ENCODE data around the gene NAPB. TPM values are rescaled to one million over a fixed set of nuclear protein-coding genes. Genes with fewer than 3 reads are reported as not detected.

NAPB gene
- total RNA-seq, 1 experiment from 2014 or later: 9.4 TPM

DNA sequence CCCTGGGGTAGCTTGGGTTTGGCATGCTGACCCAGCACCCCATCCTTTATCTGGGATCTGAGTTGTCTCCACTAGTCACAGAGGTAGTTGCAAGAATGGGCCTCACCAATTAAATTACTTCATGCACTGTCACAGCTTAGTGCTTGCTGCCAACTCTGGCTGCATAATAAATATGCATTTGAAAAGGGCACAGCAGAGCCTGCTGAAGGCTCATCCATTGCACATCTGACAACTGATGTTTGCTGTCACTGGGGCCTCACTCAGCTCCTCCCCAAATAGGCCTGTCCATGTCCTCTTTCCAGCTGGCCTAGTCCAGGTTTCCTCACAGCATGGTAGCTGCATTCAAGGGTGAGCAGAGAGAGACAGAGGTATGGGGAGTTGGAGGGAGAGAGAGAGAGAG is 84.0 kb downstream of the NAPB start:
- in situ Hi-C loops (cut with HindIII; ENCODE audit: low pct_unique_long_range_greater_than_20kb, low sequenced_read_pairs): no loop called here

GRCh38 chr20:23336476-23336875 is 84.8 kb downstream of the NAPB start:
- in situ Hi-C loops (cut with HindIII; ENCODE audit: low pct_unique_long_range_greater_than_20kb, low sequenced_read_pairs): no loop called here
- DNase-seq (ENCODE audit: low read depth, low spot score): no peak

More for the DNA sequence above, 84.0 kb downstream of the NAPB start:
- no peak for DNase-seq (ENCODE audit: low read depth, low spot score)

DNA sequence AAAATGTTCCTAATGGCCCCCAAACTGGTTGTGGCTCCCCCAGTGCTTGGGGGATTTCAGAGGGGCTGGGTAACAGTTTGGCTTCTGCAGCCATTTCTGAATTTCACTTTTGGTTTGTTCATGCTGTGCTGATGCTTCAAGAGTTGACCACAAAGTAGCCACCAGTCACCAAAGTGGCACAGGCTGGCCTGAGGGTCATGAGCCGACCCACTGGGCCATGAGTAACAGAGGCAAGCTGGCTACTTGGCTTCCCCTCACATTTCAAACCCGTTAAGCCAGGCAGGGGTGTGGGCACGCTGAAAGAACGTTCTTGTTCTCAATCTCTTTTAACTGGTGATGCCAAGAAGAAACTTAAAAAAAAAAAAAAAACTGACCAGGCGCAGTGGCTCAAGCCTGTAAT is 85.8 kb downstream of the NAPB start:
- DNase-seq (ENCODE audit: low read depth, low spot score): no peak
- in situ Hi-C loops (cut with HindIII; ENCODE audit: low pct_unique_long_range_greater_than_20kb, low sequenced_read_pairs): no loop called here

DNA sequence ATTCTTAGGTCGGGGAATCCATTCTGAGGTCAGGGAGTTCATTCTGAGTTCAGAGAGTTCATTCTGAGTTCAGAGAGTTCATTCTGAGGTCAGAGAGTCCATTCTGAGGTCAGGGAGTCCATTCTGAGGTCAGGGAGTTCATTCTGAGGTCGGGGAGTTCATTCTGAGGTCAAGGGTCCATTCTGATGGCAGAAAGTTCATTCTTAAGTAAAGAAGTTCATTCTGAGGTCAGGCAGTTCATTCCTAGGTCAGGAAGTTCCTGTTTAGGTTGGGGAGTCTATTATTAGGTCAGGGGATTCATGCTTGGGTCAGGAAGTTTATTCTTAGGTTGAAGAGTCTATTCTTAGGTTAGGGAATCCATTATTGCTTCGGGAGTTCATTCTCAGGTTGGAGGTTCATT is 87.2 kb downstream of the NAPB start:
- DNase-seq (ENCODE audit: low read depth, low spot score): no peak
- in situ Hi-C loops (cut with HindIII; ENCODE audit: low pct_unique_long_range_greater_than_20kb, low sequenced_read_pairs): no loop called here

DNA sequence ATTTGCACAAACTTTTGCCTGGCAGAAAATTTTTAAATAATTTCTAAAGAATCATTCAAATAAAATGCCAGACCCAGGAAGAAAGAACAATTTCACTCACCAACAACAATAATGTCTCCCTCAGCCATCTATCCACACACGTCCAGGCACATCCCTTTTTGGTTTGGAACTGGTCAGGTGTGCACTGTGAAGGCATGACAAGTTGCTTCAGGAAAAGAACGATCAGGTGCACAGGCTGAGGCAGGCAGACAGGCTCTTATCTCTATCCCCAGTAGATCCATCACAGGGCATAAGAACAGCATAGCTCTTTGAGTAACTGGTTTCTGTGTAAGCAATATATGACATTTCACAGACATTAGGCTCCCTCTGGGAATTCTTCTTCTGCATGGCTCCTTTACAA is 88.8 kb downstream of the NAPB start:
- in situ Hi-C loops (cut with HindIII; ENCODE audit: low pct_unique_long_range_greater_than_20kb, low sequenced_read_pairs): no loop called here
- DNase-seq (ENCODE audit: low read depth, low spot score): no peak

DNA sequence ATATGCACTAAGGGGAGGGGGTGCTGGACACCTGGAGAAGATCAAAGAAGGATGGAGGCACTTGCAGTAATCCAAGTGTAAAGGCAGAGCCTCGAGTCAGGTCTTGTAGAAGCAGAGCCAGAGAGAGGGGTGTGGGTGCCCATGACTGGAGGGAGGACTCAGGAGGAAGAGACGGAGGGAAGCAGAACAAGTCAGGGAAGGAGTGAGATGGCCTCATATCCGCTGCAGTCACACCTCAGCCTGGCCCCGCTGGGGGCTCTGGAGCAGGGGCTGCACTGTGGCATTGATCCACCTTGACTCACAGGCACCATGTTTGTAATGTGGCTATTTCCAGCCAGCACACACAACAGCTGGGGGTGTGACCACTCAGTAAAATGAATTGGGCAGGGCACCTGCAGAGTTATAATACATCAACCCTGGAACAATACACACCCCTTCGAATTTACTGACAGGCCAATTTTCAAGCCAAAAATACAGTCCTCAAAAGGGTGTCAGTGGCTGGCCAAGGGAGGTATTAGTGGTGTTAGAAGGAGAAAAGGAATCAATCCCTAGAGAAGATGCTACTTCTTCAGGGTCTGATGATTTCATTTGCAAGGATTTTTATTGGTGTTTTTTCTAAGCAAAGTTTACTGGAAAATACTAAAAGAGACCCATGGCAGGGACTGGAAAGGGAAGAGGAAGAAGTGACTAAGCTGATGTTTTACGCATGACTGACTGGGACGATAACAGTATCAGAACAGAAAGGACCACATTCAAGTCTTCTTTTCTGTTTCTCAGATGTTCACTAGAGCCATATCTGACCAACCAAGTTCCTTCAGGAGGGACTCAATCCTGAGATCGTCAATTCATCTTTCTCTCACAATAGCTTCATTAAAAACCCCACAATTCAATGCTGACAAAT is 89.6 kb downstream of the NAPB start:
- no peak for DNase-seq (ENCODE audit: low read depth, low spot score)
- in situ Hi-C loops (cut with HindIII; ENCODE audit: low pct_unique_long_range_greater_than_20kb, low sequenced_read_pairs): no loop called here

- no peak for DNase-seq (ENCODE audit: low read depth, low spot score)
- in situ Hi-C loops (cut with HindIII; ENCODE audit: low pct_unique_long_range_greater_than_20kb, low sequenced_read_pairs): no loop called here
Observed at GRCh38 chr20:23327617-23328333, 93.5 kb downstream of the NAPB start.

GRCh38 chr20:23326774-23327173 is 94.5 kb downstream of the NAPB start:
- DNase-seq (ENCODE audit: low read depth, low spot score): no peak
- in situ Hi-C loops (cut with HindIII; ENCODE audit: low pct_unique_long_range_greater_than_20kb, low sequenced_read_pairs): no loop called here

- no peak for DNase-seq (ENCODE audit: low read depth, low spot score)
- in situ Hi-C loops (cut with HindIII; ENCODE audit: low pct_unique_long_range_greater_than_20kb, low sequenced_read_pairs): no loop called here
Observed at GRCh38 chr20:23325107-23325506, 96.2 kb downstream of the NAPB start.

Small RNAs within 50 kb of the gene (small RNA-seq; reads per million reads assigned to genes)
- gene RF00019: 0 reads per million in 2 experiments
- 0 reads per million in 2 experiments for gene RNA5SP479

Other genes with a start within 250 kb of the NAPB start
- 39.8 and 43.4 TPM in 2 replicates for gene NXT1, start 70.7 kb downstream of the NAPB start, total RNA-seq (2014; rRNA removed; shearing (Covaris generic))
- gene GZF1, start 59.3 kb downstream of the NAPB start, total RNA-seq (2014; rRNA removed; shearing (Covaris generic)): 22.6 and 23.8 TPM in 2 replicates
- gene CSTL1, start 18.2 kb upstream of the NAPB start, total RNA-seq (2014; rRNA removed; shearing (Covaris generic)): not detected in 2 replicates
- not detected in 2 replicates for gene CST11, start 31.4 kb upstream of the NAPB start, total RNA-seq (2014; rRNA removed; shearing (Covaris generic))
- not detected in 2 replicates for gene CST8, start 69.6 kb upstream of the NAPB start, total RNA-seq (2014; rRNA removed; shearing (Covaris generic))
- gene CST9L, start 147.0 kb upstream of the NAPB start, total RNA-seq (2014; rRNA removed; shearing (Covaris generic)): not detected in 2 replicates
- not detected in 2 replicates for gene CST9, start 184.4 kb upstream of the NAPB start, total RNA-seq (2014; rRNA removed; shearing (Covaris generic))
- 294 and 300 TPM in 2 replicates for gene CST3, start 216.5 kb upstream of the NAPB start, total RNA-seq (2014; rRNA removed; shearing (Covaris generic))

Measured in SK-MEL-5 (cell line).